Endometrium (tissue), 2 donors: ENCODE measurements around the gene CSTF1.

Experiments used
- FAIRE-seq: peaks from 2 replicates; lab custom pipeline; 2012; peaks lifted over from hg19 to GRCh38; lab: Jason Lieb, UNC
- donor health status: control.
- donor health status: control.

The CSTF1 gene

DNA sequence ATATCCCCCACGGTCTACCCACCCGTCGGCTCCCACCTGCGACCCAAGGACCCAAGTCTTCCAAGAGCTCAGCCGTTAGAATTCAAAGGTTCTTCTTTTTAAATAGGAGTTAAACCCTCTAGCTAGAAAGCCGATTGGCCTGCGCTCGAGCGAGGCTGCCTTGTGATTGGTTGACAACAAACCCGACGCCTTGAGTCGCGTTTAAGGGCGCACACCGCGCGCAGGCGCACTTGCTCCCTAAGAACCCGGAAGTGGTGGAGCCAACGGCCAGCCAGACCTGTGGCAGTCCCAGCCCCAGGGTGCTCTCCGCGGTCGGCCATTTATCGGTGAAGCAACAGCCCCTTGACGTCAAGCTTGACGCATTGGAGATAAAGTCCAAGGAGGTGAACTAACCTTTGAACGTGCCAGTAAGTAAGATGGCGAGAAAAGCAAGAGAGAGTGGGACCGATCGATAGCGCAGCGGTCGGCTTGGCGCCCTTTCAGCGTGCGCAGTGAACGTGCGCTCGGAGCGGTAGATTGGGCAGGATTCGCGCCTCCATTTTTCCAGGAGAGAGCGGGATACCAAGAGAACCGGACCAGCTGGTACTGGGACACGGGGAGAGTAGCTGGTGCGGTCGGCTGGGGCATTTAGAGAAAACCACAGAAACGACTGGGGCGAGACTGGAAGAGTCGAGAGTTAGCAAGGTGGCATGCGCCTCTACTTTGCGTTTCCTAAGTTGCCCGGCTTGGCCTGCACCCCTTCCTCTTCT lies at the start of gene CSTF1, which contains the start of gene AURKA:
Gene CSTF1, plus strand, starts transcription at position 514 of the 749 bp plus-strand sequence. CDS start 2,908 bp downstream, outside the sequence.
Gene AURKA, minus strand, starts transcription at position 84 of the 749 bp plus-strand sequence. CDS start 4,018 bp downstream, outside the sequence.
- peak; percentile 95 for FAIRE-seq

DNA sequence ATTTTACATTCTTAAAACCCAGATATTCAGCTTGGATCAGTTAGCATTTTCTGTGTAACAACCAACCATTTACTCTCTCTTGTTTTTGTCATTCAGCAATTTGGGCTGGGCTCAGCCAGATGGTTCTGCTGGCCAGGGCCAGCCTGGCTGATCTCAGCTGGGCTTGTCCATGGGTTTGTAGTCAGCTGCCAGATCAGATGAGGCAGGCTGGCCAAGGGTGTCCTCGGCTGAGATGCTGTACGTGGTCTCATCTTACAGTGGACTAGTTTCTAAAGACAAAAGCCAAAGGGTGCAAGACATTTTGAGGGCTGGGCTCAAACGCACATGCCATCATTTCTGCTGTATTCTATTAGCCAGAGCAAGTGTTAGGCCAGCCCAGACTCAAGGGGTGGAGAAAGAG lies 49.7 kb upstream of the CSTF1 start:
- FAIRE-seq, result no peak

DNA sequence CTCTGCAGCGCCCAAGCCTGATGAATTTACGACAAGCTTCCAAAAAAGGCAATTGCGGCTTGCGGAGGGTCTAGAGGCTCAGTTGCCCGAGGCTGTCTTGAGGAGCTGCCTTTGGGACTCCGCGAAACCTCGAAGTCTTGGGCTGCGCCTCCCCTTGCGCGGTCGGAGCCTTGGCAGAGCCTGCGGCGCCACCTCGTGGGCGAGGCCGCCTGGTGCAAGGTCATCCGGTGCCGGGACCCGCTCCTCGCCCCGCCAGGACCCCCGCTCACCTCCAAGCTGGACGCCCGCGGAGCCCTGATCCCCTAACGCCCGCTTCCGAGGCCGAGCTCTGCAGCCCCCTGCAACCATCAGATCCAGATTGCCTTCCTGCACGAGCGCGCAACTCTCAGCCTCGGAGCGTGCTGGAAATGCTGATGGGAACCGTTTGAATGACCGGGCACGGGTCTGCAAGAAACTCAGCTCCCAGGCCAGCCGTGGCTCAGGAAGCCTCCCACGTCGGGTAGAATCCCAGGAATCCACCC lies 48.5 kb upstream of the CSTF1 start:
- FAIRE-seq, result no peak

DNA sequence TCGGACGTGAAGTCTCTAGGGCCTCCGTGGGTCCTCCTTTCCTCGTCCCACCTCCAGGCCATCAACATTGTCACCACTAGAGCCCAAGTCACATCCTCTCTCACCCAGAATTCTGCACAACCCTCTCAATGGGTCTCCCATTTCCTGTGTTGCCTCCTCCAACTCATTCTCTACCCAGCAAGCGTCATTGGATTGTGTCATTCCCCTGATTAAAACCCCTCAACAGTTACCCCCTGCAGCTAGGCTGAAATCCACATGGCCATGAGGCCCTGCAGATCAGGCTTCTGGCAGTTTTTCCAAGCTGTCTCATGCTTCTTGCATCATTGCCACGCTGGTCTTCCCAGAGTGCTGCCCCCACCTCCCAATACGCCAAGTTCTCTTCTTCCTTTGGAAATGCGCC lies 46.5 kb upstream of the CSTF1 start:
- FAIRE-seq, result no peak

DNA sequence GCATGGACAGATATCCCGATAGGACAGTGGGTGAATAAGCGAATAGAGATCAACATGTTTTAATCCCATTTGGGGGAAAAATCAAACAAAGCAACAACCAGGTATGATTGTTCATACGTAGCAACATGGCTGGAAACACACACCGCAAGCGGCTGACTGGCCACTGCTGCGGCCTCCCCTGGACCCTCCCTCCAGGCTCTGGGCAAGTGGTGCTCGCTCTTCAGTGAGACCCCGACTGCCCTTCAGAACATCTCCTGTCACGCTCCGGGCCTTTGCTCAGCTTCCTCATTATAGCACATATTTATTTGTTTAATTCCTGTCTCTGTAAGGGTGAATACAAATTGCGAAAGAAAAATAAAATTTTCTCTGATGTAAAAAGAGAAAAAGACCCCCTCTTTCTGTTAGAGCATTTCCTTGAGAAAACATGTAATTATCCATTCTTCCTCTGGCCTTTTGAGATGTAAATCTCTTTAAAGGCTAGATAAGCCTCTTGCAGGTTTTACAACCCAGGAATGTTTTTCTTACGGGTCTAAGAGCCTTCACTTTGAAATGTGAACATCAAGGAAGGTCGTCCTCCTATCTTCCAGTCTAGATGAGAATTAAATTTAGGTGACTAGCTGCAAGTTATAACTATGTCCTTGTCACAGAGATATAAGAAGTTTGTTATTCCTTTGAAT lies 44.7 kb upstream of the CSTF1 start:
- FAIRE-seq, result no peak

DNA sequence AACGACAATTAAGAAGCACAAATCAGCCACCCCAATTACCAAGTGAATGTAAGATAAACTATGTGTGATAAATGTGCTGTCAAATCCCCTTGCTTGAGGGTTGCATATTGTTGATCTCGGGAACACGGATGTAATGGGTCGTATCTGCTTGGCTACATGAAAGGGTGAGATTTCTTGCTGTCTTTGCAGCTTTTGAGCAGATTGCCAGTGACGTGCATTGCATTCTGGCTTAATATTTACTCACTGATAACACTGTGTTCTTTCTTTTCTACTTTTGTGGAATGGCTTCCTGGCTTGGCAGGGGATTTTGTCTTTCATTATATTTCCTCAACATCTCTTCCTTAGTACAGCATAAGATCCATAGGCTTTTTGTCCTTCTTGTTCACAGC lies 44.1 kb upstream of the CSTF1 start:
- no peak for FAIRE-seq

DNA sequence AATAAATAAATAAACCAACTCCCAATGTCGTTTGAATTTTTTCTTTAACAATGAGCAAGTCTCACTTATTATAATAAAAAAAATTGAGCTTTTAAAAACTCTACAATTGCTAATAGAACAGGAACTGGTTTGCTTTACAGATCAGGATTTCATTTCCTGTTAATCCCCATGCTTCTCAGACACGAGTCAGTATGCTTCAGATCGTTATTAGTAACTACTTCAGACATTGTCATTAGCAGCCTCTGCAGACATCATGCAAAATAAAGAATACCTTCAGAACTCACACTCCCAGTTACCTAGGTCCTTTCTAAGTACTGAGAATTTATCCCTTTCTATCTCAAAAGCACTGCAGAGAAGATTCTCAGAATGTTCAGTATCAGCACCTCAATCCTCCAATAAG lies 43.7 kb upstream of the CSTF1 start:
- no peak for FAIRE-seq

DNA sequence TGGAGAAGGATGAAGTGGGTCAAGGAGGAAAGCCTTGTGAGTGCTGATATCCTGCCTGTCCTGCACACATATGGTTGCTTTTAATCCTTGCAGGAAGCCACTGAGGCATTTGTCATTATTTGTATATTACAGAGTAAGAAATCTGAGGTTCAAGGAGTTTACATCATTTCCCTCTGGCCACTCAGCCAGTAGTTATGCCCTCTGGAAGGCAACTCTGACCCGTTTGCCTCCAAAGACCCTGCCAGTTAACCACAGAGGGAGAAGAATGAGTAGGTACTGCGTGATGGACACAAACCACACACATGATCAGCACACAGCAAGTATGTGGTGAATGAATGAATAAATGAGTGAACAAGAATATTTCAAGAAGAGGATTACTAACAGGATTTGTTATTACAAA lies 41.6 kb upstream of the CSTF1 start:
- FAIRE-seq, result no peak

DNA sequence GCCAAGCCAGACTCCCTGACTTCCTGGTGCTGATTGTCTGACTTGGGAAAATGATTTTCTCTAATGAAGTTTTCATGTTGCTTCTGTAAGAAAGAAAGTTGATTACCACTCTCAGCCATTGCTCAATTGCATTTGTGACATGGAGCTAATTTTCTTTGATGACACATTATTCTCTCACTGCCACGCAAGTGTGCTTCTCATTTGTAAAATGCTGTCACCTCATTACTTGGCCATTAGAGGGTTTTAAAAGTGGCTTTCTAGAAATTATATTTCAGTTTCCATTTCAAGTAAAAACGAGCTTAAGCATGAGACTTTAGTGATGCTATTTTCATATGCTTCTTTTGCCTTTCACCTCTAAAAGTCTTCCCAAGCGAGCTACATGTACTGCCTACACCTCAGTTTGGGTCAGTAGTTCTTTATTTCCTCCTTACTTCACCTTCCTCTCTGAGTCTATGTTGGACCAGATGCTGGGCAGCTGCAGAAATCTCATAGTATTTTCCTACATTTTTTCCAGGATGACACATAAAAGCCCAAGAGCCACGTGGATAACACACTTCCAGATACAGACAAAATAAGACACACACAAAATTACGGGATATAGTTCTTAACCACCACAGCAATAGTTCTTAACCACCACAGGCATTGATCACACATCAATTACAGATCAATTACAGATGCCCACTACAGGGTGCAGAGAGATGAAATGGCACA lies 39.9 kb upstream of the CSTF1 start:
- no peak for FAIRE-seq

DNA sequence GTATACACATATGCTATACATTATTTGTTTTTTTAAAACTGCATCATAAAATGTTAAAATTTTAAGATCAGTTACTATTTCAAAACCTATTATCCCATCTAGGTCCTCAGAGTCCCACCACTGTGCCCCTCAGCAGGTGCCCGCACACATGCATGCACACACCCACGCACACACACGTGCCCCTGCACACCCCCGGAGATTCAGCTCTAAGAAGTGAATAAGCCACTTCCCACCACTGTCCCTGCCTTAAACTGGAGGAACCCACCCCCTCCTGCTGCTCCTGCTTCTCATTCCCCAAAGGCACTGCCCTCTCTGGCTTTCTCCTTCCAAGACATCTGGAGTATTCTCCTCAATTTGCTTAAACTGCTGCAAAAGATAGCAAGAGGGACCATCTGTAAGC lies 39.1 kb upstream of the CSTF1 start:
- FAIRE-seq, result no peak

DNA sequence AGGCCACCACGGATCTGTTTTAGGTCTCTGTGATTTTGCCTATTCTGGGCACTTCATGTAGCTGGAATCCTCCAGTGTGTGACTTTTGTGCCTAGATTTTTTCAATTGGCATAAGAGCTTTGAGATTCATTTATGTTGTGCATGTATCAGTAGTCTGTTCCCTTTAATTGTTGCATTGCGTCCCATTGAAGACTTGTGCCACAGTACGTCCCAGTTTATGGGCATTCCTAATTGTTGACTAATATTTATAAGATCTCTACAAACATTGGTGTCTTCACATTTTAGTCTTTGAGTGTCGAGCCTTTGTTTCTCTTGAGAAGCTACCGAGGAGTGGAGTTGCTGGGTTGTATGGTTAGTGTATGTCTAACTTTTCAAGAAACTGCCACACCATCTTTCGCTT lies 34.4 kb upstream of the CSTF1 start:
- no peak for FAIRE-seq

DNA sequence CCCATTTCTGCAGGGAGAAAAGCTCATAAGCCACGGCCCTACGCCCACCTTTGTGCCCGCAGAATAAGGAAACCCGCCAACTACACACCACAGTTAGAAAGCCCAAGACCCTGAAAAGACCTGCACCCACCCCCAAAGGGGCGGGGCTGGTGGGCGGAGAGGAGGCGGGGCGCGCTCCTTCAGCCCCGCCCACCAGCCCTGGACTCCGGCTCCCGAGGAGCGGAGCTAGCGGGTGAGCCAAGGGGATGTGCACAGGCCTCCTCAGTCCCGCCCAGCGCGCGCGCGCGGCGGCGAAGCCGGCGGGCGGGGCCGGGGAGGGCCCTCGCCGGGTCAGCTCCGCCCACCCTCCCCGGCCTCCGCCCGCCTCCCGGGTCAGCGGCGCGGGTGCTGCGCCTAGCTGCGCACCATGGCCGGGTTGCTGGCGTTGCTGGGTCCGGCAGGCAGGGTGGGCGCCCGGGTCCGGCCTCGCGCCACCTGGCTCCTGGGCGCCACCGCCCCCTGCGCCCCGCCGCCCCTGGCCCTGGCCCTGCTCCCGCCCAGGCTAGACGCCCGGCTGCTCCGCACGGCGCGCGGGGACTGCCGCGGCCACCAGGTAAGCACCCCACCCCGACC lies 33.7 kb upstream of the CSTF1 start, which contains the start of gene FAM210B:
Gene FAM210B, plus strand, starts transcription at position 375 of the 612 bp plus-strand sequence. Its CDS starts 32 bp downstream, at position 407.
- FAIRE-seq, result no peak

DNA sequence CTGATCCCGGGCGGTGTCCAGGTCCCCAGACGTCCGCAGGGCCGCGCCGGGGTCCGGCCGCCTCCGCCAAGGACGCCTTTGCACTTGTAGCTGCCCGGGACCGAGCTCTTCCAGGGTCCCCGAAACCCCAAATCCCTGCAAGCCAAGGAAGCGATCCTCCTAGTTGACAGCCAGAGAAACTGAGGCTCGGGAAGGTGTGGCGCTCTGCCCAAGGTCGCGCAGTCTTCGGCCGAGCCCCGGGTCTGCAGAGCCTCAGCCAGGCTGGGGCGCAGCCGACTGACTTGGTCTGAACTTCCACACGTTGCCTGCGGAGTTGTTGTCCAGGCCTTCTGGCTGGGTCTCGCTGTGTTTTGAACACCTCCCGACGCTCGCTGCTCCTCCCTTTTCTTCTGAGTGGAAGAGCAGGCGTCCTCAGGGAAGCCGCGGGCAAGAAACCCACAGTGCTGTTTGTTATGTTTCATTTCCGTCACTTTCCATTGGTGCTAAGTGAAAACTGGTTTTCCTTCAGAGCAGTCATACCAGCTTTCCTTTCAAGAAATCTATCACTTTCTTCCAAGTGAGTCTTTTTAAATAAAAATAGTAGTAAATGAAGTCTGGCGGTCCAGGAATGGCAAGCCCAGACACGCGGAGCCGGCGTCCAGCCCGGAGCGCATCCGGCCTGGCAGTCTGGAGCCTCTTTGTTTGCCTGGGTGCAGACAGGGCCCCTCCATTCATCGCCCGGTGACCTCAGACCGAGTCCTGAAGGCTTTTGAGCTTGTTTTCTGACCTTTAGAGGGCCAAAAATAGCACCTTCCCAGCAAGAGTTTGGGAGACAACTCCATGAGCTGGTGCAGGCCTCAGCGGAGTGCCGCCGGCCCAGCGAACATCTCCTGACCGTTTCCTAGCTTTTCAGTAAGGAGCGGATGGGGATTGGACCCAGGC lies 33.0 kb upstream of the CSTF1 start:
- FAIRE-seq, result no peak

DNA sequence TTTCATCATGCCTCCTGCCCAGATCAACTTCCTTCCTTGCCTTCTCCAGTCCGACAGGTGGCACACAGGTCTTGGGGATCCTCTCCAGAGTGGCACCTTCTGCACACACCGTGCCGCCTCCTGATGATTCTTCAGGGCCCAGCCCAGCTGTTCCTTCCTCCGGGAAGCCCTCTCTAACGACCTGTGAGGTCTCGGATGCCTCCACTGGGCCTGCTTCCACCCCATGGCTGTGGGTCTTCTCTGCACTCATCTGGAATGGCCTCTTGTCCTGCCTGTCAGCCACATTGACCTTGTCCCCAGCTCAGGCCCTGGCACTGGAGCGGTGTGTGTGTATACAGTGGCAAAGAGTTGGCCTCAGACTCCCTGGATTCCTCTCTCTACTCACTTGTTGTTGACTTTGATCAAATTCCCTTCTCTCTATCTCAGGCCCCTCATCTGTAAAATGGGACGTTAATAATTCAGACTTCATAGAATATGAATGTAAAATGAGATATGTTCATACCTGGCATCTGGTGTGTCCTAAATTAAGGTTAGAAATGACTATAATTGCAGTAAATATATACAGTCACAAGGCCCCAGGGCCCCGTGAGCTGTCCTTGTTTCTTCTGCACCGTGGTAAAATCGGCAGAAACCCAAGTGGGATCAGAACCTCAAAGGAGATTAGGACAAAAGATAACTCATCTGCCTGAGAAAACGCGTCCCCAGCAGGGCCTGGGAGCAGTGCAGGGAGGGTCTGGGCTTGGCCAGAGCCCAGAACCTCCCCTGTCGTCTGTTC lies 32.1 kb upstream of the CSTF1 start:
- FAIRE-seq, result no peak

DNA sequence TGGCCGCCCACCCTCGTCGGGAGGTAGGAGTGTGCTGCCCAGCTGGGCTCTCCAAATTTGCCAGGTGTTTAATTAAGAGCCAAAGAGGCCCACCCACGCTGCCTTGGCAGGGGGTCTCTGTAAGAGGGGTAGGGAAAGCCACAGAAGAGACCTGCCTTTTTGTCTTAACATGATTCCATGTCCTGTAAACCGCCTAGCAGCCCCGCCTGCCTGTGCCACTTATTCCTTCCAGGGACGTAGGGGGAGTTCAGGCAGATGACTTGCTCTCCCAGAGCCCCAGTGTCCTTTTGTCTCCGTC lies 31.6 kb upstream of the CSTF1 start:
- no peak for FAIRE-seq

DNA sequence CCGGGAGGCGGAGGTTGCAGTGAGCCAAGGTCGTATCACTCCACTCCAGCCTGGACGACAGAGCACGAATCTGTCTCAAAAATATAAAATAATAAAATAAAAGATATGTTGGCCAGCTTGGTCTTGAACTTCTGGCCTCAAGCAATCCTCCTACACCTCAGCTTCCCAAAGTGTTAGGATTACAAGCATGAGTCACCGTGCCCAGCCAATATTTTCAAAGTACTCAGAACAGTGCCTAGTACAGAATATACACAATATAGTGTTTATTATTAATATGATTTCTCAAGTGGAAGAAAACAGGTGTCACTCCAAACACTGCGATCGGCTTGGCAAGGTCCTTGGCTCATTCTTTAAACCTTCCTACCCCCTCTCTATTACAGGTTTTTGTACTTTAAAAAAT lies 30.5 kb upstream of the CSTF1 start:
- FAIRE-seq, result no peak

DNA sequence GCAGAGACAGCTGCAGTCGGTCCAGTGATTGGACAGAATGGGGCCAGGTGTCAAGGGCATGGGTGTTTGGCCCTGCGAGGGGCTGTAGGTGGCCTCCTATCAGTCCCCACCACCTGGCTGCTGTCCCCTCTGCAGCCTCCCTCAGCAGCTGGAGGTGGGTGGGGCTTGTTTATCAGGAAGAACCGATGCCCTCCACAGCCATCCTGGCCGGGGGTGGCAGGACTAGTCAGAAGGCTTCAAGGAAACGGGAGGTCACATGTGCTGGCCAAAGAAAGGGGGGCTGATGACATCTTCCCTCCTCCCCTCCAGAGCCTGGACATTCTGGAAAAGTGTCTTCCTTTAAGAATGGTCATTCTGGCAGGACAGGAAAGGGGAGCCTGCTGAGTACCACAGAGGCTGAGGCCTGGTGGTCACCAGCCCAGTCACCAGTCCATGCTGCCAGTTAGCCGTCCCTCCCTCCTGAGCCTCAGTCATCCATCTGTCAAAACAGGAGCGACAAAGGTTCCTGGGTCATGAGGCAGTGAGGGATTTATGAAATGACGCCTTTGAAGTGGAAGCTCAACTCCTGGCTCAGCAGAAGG lies 29.5 kb upstream of the CSTF1 start:
- no peak for FAIRE-seq

DNA sequence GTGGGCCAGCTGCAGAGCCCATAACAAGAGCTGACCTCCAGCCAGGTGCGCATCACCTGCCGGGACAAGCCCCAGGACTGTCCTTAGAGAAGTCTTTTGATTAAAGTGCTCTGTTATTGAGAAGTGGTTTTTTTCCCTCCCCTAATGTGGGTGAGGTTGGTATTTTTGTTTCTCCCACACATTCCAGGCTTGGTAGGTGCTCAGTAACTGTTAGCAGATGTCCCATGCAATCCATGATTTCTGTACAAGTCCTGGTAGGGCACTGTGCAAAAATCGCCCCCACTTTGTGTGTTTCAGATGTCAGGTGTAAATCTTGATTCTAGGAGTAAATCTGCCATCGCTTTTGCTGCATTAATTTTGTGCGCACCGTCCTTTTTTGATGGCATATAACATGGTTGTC lies 29.0 kb upstream of the CSTF1 start:
- no peak for FAIRE-seq

DNA sequence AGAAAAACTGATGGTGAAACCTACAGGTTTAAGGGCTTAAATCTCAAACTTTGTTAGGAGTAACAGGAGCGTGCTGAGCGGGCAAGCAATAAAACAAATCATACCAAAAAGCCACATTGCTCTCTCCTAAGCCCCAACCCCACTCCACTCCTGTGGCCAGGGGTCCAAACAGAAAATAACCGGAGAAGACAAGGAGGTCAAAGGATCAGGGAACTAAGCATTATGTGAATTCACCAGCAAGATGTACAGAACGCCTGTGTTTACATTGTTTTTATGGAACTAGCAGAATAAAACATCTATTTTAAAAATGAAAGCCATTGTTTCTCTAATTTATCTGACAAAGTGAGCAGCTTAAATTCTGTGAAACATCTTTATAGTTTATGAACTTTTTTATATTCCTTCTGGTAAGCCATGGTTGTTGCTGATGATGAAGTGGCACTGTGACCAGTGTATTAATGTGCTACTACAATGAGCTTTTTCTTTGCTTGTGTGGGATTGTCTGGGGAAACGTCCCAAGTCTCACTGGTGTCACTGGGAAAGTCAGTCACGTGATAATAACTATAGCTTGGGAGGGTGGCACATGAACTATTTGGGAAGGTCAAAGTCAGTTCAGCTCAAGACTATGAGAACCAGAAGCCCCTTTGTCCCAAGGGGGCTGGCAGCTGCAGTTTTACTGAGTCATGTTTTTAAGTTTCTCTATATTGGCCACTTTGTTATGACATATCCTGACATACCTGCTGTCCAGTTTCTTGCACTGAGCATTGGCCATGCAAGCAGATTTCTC lies 23.9 kb upstream of the CSTF1 start:
- no peak for FAIRE-seq
